AG09319 (cell line): ENCODE measurements around the gene TEX53.

Experiments
- DNase-seq: peaks from one replicate; pipeline ENCODE4 v3.0.0-alpha.2; 2010; ENCODE audit warnings: low read depth; ENCODE audit errors: extremely low read depth
- CTCF ChIP-seq: IDR thresholded peaks from 2 replicates; pipeline ENCODE4 v1.5.1; 2011; ENCODE audit warnings: low read depth, mild to moderate bottlenecking, inconsistent platforms, low read length, moderate library complexity

Gene TEX53

GRCh38 chr9:114657705-114658104 is at the start of gene TEX53:
TSS of gene TEX53 (minus strand) at chr9:114657805. CDS start at chr9:114657774, 31 bp downstream.
- no peak for DNase-seq
- TF ChIP-seq CTCF, result no peak

- TF ChIP-seq CTCF, result no peak
- DNase-seq, result no peak
These were observed 49.1 kb upstream of the TEX53 start for GRCh38 chr9:114706711-114707110.

- no peak for TF ChIP-seq CTCF
These were observed 44.4 kb upstream of the TEX53 start for GRCh38 chr9:114701988-114702387.

GRCh38 chr9:114697951-114698351 is 40.3 kb upstream of the TEX53 start:
- no peak for TF ChIP-seq CTCF

More at GRCh38 chr9:114701988-114702387, 44.4 kb upstream of the TEX53 start:
- no peak for DNase-seq

GRCh38 chr9:114696814-114697544 is 39.4 kb upstream of the TEX53 start:
- DNase-seq, result no peak
- TF ChIP-seq CTCF, result no peak

More at GRCh38 chr9:114697951-114698351, 40.3 kb upstream of the TEX53 start:
- no peak for DNase-seq

GRCh38 chr9:114695948-114696347 is 38.3 kb upstream of the TEX53 start:
- no peak for DNase-seq
- no peak for TF ChIP-seq CTCF

GRCh38 chr9:114694719-114695269 is 37.2 kb upstream of the TEX53 start:
- TF ChIP-seq CTCF, result no peak
- DNase-seq, result no peak
